ENCODE data around the gene GAS5.

Gene GAS5

DNA sequence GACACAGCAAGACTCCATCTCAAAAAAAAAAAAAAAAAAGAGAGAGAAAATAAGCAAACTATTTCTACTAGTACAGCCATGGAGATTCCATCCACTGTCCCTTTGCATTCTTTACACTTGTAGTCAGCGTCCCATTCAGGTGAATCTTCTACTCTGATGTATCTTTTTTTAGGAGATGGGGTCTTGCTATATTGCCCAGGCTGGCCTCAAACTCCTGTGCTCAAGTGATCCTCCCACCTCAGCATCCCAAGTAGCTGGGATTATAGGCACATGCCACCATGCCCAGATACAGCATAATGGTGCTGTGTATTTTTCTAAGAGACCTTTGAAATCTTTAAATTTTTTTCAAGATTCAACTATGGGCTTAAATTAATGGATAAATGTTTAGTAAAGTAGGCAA is 35.0 kb downstream of the GAS5 start:
- in situ Hi-C loops (cut with MboI; ENCODE audit: low sequenced_read_pairs): no loop called here

DNA sequence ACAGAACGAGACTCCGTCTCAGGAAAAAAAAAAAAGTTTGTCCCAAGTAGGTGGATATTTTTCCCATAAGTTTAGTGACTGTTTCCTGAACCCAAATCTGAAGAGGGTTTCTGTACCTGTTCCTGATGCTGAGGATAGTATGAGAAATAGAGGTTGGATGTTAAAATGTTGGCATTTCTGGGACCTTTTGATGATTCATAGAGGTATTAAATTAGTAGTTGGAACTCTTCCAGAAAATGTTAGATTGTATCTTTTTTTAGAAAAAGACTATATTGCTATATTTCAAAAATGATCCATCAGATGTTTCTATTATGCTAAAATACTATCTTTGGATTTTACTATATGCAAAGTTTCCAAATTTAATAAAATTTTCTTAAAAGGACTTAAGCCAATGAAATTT is 40.2 kb downstream of the GAS5 start:
- in situ Hi-C loops (cut with MboI; ENCODE audit: low sequenced_read_pairs): no loop called here

GRCh38 chr1:173824315-173825081 is 43.3 kb downstream of the GAS5 start, which contains the start of the genes CENPL and DARS2:
TSS of gene CENPL (minus strand) at chr1:173824883. CDS start at chr1:173811299, 13,584 bp downstream.
TSS of gene DARS2 (plus strand) at chr1:173824673. CDS start at chr1:173825230, 557 bp downstream.
- in situ Hi-C loops (cut with MboI; ENCODE audit: low sequenced_read_pairs): loop anchor here (25.0 kb wide), 1 partner anchor 387 kb away; no protein-coding TSS in a partner anchor

DNA sequence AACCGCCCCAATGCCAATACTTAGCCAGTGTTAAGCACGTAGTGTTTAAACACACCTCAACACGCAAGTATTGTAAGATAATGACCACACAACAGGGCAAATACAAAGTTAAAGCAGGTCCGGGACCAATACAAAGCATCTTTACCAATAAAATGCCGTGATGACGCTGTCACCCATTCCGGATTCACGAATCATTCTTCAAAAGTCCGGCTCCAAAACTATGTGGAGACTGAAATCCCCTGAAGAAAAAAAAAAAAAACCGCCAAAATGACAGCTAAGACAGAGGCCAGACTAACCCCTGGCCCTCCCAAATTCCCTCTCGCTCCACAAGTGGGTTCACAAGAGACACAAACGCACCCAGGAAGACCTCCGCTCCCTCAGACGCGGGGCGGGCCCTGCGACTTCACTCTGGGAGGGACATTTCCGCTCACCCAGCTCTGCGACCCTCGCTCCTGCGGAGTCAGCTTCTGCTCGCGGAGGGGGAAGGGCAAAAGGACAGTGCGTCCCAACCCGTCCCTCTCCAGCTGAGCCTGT is 43.9 kb downstream of the GAS5 start:
- in situ Hi-C loops (cut with MboI; ENCODE audit: low sequenced_read_pairs): loop anchor here (25.0 kb wide), 1 partner anchor 387 kb away; no protein-coding TSS in a partner anchor

GRCh38 chr1:173821680-173822079 is 46.1 kb downstream of the GAS5 start:
- in situ Hi-C loops (cut with MboI; ENCODE audit: low sequenced_read_pairs): loop anchor here (25.0 kb wide), 1 partner anchor 384 kb away; no protein-coding TSS in a partner anchor

DNA sequence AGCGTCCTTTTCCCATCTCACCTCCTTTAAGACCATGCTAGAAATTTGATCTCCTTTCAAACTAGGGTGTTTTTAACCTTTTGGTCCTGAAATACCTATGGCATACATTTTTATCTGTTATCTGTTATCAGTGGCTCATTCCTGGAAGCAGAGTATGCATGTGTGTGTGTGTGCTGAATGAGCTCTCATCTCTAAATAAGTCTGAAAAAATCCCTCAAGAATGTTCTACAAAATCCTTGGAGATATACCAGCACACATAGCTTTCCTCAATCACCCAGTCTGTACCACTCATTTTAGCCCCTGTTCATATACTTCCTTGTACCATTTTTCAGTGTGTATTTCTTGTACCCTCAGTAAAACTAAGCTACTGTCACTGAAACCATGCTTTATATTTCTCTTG is 49.3 kb downstream of the GAS5 start:
- in situ Hi-C loops (cut with MboI; ENCODE audit: low sequenced_read_pairs): loop anchor here (25.0 kb wide), 1 partner anchor 381 kb away; no protein-coding TSS in a partner anchor

All from HL-60/S4 treated with phorbol 12-myristate 13-acetate at 8.2 ng/mL for 4 days and 3 days (cell line).